HL-60 (cell line): ENCODE results near the gene PRX.
"Not testable (repeated sequence)": the region's sequence is repeated elsewhere in the genome, so short reads cannot be mapped to it uniquely, and the experiment has no call there.

Source experiments
- CTCF ChIP-seq: IDR thresholded peaks from one replicate; pipeline ENCODE4 v1.5.1; 2011; ENCODE audit warnings: low read length, control low read depth, inconsistent platforms; ENCODE audit not compliant: insufficient read depth
- GABPA ChIP-seq: IDR thresholded peaks from 2 replicates; pipeline ENCODE4 v1.6.1; 2012; ENCODE audit warnings: low read depth
- POLR2AphosphoS5 ChIP-seq: IDR thresholded peaks from 2 replicates; pipeline ENCODE4 v1.6.1; 2012; ENCODE audit warnings: low read depth
- REST ChIP-seq: IDR thresholded peaks from 2 replicates; pipeline ENCODE4 v1.6.1; 2012; ENCODE audit warnings: low read depth; ENCODE audit not compliant: insufficient replicate concordance
- SPI1 ChIP-seq: IDR thresholded peaks from 2 replicates; pipeline ENCODE4 v1.6.1; 2012; ENCODE audit warnings: low read depth, mild to moderate bottlenecking, borderline replicate concordance

GRCh38 chr19:40370253-40370652 lies 42.9 kb downstream of the PRX start:
- TF ChIP-seq CTCF, POLR2AphosphoS5, REST, GABPA, SPI1: not testable (repeated sequence)
